Astrocyte of the cerebellum (primary cell): ENCODE data around the gene MXRA5.

Experiments used
- DNase-seq: peaks from one replicate; pipeline ENCODE4 v3.0.0-alpha.2; 2011; ENCODE audit warnings: low read depth
- H3K4me3 ChIP-seq: 2 replicates; pipeline ENCODE4 v1.5.1; 2011; ENCODE audit warnings: mild to moderate bottlenecking, low read depth, low read length, moderate library complexity
- in situ Hi-C: cut with HindIII; loops from 2 replicates; pipeline ENCODE4 v1.10.0; 2017; ENCODE audit warnings: low sequenced_read_pairs
- TF ChIP-seq, protein P1 (sequence below): IDR thresholded peaks from 2 replicates; pipeline ENCODE4 v1.5.1; 2012; ENCODE audit warnings: low read length, low read depth, moderate library complexity, mild to moderate bottlenecking; ENCODE audit errors: missing control alignments

Gene MXRA5, protein sequence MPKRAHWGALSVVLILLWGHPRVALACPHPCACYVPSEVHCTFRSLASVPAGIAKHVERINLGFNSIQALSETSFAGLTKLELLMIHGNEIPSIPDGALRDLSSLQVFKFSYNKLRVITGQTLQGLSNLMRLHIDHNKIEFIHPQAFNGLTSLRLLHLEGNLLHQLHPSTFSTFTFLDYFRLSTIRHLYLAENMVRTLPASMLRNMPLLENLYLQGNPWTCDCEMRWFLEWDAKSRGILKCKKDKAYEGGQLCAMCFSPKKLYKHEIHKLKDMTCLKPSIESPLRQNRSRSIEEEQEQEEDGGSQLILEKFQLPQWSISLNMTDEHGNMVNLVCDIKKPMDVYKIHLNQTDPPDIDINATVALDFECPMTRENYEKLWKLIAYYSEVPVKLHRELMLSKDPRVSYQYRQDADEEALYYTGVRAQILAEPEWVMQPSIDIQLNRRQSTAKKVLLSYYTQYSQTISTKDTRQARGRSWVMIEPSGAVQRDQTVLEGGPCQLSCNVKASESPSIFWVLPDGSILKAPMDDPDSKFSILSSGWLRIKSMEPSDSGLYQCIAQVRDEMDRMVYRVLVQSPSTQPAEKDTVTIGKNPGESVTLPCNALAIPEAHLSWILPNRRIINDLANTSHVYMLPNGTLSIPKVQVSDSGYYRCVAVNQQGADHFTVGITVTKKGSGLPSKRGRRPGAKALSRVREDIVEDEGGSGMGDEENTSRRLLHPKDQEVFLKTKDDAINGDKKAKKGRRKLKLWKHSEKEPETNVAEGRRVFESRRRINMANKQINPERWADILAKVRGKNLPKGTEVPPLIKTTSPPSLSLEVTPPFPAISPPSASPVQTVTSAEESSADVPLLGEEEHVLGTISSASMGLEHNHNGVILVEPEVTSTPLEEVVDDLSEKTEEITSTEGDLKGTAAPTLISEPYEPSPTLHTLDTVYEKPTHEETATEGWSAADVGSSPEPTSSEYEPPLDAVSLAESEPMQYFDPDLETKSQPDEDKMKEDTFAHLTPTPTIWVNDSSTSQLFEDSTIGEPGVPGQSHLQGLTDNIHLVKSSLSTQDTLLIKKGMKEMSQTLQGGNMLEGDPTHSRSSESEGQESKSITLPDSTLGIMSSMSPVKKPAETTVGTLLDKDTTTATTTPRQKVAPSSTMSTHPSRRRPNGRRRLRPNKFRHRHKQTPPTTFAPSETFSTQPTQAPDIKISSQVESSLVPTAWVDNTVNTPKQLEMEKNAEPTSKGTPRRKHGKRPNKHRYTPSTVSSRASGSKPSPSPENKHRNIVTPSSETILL (N-terminal part only)

DNA sequence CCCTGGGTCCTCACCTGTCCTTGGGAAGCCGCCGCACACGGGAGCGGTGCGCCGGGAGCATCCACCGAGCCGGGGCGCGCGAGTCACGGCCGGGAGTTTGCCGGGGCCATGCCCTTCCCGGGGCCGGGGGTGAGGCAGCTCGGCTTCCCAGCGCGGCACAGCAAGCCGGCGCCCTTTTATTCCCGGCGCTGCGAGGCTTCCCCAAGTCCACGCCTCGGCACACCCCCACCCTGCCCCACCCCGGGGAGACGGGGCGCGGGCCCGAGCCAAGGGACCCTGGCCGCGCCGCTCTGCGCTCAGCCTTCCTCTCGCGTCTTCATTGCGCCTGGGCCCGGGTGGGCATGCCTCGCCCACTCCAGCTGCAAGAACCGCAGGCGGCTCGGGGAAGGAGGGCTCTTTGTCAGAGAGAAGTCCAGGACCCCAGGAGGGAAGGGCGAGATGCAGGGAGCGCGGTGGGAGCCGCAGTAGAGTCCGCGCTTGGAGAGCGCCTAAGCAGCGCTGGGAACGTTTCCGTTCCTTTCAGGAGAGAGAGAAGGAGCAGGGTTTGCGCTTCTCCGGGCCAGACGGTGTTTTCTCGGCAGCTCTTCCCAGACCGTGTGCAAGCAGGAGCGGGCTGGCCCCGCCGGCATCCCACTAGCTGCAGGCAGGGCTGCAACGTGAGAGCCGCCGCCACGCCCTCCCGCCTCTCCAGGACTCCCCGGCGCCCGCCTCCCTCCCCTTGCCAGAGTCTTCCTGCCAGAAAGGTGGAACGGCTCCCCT lies at the start of gene MXRA5:
Gene MXRA5, minus strand, starts transcription at position 152 of the 759 bp plus-strand sequence. CDS start 2,819 bp downstream, outside the sequence.
- TF ChIP-seq, protein P1, sequence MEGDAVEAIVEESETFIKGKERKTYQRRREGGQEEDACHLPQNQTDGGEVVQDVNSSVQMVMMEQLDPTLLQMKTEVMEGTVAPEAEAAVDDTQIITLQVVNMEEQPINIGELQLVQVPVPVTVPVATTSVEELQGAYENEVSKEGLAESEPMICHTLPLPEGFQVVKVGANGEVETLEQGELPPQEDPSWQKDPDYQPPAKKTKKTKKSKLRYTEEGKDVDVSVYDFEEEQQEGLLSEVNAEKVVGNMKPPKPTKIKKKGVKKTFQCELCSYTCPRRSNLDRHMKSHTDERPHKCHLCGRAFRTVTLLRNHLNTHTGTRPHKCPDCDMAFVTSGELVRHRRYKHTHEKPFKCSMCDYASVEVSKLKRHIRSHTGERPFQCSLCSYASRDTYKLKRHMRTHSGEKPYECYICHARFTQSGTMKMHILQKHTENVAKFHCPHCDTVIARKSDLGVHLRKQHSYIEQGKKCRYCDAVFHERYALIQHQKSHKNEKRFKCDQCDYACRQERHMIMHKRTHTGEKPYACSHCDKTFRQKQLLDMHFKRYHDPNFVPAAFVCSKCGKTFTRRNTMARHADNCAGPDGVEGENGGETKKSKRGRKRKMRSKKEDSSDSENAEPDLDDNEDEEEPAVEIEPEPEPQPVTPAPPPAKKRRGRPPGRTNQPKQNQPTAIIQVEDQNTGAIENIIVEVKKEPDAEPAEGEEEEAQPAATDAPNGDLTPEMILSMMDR: no peak
- H3K4me3 ChIP-seq: peak within 1 kb of the TSS; percentile 71
- in situ Hi-C loops: no loop called here
- DNase-seq: peak; percentile 28

DNA sequence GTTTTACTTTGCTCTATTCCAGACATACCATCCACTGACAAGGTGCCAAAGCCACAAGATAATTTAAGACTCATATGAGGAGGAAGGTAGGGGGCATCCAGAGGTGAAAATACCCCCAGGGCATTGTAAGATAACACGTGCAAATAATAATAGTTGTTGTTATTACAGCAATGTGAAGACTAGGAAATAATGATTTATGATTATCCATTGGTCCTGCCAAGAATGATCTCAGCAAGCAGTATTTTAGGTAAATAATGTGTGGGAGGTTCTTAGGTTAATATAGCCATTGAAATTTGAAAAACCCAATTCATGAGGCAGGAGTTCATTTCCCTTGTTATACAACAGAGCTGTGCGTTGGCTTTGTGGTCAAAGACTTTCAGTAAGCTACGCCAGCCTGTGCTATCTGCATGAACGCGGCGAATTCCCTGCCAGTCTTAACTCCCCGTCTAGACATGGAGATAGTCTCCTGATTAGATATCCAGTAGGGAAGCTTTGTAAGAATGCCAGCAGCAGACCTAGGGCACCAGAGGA lies 47.2 kb upstream of the MXRA5 start:
- in situ Hi-C loops: no loop called here
- DNase-seq: peak; percentile 20
- TF ChIP-seq, protein P1: no peak
- H3K4me3 ChIP-seq: no peak overlapping the region

DNA sequence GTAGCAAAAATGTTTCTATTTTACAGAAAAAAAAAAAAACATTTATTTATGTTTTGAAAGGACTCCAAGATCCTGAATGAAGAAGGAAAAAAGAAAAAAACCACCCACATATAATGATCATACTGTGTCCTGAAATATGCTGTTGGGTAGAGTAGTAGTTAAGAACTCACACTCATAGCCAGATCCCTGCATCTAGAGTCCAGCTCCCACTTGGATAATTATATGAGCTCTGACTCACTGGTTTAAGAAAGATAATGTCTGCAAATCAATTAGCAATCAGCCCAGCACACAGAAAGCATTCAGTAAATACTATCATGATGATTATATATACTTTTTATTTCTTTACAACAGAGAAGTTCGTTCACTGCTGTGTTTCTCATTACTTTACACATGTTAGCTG lies 46.7 kb upstream of the MXRA5 start:
- TF ChIP-seq, protein P1: no peak
- H3K4me3 ChIP-seq: no peak overlapping the region
- no peak for DNase-seq
- in situ Hi-C loops: no loop called here

DNA sequence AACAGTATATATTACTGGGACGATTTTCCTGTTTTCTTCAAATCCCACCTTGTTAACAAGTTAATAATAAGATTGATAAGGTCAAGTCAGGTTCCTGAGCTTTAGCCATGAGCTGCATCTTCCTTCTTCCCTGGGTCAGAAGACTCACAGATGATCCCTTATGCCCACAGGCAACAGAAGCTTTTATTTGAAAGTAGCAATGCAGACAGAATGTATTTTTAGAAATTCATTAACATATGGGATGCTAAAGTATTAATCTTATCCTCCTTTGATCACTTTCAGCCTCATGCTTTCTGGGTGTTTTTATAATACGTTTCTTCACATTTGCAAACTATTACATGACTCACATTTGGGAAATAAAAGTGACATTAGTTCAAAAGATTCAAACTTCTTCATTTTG lies 42.0 kb upstream of the MXRA5 start:
- no peak overlapping the region for H3K4me3 ChIP-seq
- in situ Hi-C loops: no loop called here
- TF ChIP-seq, protein P1: no peak
- DNase-seq: no peak

DNA sequence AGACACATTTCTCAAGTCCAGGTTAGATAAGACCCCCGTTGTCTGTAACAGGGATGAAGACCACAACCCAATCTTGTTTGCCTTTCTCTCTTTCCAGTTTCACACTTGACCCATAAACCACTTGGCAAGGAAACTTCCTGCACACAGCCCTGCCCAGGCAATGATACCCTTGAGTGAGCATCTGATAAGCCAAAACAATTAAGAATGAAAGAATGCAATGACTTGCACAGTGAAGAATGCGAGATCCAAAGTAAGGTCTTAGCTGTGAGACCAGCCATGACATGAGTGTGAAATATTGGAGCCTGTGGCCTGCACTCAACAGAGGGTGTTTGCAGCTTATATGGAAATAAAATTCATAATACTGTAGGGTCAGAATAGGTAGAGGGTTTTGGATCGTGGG lies 37.9 kb upstream of the MXRA5 start:
- TF ChIP-seq, protein P1: no peak
- in situ Hi-C loops: no loop called here
- peak; percentile 44 for DNase-seq
- H3K4me3 ChIP-seq: no peak overlapping the region
